Glomerular visceral epithelial cell (primary cell): ENCODE data around the gene ANKRD62.

Source experiments
- DNase-seq: peaks from one replicate; pipeline ENCODE4 v3.0.0-alpha.2; 2016; ENCODE audit errors: extremely low spot score

ANKRD62 gene

DNA sequence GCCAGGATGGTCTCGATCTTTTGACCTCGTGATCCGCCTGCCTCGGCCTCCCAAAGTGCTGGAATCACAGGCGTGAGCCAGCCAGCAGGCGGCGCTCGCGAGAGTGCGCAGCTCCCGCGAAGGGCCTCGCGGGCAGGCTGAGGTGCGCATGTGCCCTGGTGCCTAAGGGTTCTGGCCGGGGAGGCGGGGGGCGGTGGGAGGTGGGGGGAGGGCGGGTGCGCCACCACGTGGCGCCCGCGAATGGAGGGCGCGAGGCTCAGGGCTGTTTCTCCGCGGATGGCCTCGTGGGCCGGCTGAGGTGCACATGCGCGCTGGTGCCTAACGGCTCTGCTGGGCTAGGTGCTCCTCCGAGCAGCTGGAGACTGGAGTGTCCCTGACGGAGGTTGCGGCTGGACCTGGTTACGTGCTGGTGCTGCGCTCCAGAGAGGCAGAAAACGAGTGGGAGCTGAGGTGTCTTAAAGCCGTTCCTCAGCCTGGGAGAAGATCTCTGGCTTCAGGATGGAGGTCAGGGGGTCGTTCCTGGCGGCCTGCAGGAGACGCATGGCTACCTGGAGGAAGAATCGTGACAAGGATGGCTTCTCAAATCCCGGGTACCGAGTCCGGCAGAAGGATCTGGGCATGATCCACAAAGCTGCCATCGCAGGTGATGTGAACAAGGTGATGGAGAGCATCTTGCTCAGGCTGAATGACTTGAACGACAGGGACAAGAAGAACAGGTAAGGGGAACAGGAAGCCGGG is at the start of gene ANKRD62:
Gene ANKRD62 (plus strand): TSS at position 324 of the 738 bp plus-strand sequence. CDS start 175 bp downstream, at position 499.
- DNase-seq: no peak

DNA sequence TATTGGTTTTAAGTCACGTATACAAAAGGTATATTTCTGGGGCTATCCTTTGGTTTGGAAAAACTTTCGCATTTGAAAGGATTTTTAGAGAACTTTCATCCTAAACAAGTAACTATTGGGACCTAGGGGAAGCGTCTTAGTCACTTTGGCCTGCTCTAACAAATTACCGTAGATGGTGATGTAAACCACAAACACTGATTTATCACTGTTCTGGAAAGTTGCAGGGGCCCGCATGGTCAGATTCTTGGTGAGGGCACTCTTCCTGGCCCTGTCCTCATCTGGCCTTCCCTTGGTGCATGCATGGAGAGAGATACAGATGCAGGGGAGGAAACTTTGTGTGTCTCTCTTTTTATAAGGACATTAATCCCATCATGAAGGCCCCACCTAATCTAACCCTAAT is 49.1 kb upstream of the ANKRD62 start:
- DNase-seq: peak; percentile 23

DNA sequence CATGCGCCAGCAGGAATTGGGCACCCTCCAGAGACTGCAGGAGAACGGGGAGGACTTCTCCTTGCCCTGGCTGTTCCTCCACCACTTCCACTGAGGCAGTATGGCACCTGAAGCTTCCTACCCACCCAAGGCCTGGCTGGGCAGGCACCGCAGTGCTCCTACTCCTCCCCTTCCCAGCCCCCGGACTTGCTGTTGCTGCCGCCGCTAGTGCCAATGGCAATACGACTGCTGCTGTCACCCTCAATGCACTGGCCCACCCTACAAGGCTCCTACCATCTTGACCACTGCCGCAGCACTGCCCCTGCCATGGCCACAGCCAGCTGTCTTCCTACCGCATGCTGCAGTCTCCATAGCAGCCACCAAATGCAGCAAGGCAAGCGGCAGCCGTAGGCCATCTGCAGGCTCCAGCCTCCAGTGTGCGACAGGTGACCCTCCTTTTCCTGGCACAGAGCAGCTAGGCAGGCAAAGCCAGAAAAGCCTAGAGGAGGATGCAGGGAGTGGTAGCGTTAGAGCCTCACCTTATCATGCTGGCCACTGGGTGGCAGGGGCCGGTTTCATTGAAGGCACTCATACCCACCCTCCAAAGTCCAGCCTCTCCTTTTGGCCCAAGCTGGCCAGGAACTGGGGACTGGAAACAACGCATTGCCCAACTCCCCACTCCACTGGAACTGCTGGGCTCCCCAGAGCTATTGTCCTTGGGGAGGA is 47.4 kb upstream of the ANKRD62 start:
- DNase-seq: no peak

DNA sequence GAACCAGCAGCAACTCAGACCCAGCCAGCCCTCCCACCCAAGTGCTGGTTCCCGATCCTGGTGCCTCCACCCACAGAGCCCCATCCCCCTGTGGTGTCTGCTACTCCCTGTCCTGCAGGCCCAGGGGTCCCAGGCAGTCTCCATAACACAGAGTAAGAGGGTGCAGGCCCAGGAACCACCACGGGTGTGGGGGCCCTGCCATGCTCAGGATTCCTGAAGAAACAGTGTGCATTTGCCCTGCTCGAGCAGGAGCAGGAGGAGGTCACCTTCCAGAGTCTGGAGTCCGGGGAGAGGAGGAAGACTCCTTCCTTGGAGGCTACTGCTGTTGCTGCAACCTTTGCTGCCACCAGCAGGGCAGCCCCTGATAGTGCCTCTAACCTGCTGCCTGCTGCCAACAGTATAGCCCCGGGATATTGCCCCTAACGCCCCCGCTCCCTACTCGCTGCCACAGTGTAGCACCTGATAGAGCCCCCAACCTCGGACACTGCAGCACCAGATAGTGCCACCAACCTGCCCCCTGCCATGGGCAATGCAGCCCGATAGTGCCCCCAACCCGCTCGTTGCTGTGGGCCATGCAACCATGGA is 46.8 kb upstream of the ANKRD62 start:
- DNase-seq: no peak

DNA sequence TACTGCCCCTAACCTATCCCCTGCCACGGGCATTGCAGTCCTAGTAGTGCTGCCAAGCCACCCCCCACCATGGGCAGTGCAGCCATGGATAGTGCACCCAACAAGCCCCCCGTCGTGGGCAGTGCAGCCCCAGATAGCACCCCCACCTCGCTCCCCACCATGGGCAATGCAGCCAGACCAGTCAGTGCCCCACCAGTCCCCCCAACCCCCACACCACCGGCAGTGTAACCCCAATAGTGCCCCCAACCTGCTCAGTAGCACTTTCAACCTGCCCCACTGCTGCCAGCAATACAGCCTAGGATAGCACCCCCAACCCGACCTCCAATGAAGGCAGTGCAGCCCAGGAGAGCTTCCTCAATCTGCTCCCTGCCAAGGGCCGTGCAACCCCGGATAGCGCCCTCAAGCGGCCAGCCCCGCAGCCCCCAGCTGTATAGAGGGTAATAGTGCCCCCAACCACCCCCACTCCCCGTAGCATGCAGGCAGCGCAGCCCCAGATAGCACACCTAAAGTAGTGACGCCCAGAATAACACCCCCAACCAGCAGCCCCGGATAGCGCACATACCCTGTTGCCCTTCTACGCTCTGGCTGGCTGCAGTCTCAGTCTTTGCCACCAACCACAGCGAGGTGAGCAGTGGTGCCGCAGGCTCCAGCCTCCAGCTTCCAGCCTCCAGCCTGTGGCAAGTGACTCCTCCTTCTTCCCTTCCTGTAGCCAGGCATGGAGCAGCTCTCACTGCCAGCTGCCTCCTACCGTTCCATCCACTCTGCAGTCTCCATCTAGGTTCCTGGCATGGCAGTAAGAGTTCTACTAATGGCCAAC is 45.4 kb upstream of the ANKRD62 start:
- DNase-seq: no peak

DNA sequence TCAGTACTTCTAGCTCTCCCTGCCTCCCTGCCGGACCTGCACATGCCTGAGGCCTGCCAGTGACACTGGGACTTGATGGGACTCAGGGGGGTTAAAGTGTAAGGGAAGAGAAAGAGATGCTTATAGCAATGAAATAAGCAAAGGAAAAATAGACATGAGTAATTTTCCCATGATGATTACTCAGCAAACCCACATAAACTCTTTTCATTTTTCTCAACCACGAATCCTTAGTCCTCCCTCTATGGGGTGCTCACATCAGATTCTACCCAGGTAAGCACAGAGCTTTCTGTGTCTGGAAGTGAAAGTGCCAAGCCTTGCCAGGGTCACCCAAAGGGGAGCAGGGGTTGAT is 44.8 kb upstream of the ANKRD62 start:
- DNase-seq: peak; percentile 54

DNA sequence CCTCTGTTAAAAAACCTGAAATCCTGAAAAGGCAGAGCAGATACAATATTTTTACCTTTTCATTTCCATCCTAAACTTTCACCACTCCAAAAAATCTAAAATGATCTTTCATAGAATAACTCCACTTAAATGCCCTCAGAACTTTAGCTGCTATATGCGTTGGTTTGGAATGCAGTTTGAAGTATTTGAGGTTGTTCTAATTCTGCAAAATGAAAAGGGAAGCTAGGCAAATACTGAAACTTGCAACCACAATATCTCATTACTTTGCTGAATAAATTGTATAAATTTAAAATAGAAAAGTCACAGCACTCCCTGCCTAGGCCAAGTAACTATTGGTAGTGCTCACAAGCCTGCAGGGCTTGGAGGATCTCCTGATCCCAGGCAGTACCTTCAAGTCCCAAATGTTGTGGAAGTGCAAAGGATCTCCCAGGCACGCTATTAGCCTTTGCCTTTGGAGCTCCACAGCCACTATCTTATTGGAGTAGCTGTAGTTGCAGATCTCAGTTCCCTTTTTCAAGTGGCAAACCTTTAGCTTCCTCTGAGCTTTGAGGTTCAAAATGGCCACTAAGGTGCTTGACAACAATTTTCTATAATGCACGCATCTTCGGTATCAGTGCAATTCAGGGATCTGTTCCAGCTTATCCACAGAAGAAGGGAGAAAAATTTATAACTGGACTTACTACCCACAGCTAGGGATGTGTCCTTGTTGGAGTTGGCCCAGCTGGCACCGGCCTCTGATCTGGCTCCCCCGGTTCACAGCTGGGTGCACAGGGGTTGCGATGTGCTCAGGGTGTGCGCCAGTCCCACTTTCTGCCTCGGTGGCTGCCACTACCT is 43.4 kb upstream of the ANKRD62 start:
- DNase-seq: no peak

DNA sequence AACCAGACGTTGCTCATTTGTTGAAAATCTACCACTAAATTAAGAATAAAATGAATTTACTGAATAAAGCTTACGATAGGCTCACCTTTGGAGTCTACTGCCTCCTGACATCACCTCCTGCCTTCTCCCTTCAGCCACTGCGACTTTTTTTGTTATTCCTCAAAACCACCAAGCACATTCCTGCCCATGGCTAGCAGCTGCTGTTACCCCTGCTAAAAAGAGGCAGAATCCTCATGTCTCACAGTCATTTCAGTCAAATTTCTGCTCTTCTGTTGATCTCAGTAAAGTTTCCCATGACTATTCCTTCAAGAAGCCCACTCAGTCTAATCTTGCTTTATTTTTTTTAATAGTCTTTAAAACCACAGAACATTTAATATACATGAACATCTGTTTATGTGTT is 40.8 kb upstream of the ANKRD62 start:
- DNase-seq: no peak

DNA sequence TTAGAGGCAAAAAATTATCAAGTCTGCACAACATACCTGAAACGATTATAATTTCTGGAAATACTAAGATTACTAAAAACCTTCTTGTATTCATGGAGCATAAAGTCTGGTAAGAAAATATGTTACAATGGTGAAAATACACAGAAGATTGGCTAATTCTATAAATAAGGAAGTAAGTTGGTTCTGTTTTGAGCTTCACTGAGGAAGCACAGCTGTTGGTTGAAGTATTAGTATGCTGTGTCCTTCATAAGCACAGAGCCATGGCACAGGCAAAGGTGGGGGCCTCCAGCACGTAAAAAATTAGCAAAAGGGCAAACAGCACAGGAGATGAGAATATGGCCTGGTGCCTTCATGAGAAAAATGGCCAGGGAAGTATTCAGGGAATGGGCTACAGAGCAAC is 40.4 kb upstream of the ANKRD62 start:
- DNase-seq: no peak

DNA sequence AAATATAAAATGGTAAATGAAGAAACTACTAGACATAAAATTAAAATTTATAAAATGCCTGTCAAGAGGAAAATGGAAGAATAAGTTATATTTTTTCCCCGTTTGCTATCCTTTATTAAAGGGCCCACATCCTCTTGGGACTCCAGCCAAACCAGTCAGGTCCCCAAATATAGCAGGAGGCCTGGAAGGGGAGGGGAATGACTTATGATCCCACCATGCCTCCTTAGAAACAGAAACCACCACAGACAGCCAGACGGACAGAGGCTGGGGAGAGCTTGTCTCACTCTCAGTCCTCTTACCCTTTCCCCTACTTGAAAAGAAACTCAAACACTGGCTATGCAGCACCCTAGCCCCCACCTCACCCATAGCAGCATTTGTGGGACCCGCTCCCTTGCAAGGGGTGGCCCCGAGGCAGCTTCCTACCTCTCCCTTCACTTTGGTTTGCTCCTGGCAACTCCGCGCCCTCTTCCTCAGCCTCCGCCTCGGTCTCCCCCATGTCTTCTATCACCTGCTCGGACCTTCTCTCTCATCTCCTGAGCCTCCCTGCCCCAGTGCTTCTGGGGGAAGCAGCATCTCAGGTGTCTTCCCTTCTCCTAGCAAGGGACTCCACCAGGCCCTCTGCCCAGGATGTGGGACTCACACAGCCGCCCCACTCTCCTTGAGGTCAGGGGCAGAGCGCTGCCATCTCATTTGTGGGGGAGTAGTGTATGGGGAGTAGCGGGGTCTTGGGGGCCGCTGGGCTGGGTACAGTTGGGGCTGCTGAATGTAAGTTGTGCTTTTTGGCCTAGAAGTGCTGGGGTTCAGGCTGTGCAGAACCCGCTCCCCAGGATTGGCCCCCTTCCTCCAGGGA is 37.4 kb upstream of the ANKRD62 start:
- DNase-seq: no peak

DNA sequence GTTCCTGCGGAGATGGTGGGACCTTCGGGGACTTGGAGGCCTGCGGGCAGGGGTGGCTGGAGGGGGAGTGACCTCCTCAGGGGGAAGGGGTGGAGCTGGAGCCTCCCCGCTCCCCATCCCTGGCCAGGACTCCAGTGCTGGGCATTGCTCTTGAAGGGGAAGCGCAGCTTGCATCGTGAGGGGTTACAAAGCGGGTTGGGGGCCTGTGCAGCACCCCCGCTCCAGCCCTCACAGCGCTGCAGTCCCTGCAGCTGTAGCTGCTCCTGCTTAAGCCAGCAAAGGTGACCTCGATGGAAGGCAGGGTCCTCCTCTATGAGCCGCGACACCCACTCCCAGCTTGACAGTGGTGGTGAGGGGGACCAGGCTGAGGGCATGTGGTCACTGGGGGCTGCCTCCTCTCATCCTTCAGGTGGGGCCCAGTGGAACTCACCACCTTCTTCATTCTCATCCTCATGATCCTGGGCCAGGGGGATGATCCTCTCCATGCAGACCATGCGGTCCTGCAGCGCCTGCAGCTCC is 36.7 kb upstream of the ANKRD62 start:
- DNase-seq: no peak

DNA sequence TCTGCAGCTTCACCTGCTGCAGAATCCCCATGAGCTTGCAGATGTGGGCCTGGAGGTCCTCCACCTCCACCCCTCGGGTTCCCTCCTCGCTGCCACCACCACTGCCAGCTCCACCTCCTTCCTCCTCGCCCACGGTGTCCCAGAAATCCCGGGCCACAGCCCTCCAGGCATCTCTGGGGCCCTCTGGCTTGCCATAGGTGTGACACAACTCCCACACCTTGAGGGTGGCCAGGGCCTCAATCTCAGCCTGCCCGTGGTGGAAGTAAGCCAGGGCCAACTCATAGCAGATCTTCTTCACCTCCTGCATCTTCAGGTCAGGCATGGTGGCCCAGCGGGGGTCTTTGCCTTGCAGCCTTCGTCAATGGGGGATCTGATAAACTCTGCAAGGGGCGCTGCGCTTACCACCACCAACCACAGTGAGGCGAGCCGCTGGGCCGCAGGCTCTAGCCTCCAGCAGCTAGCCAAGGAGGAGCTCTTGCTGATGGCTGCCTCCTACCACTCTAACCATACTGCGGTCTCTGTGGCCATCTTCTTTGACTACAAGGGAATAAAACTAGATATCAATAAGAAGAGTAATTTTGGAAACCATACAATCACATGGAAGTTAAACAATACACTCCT is 36.1 kb upstream of the ANKRD62 start:
- DNase-seq: no peak

DNA sequence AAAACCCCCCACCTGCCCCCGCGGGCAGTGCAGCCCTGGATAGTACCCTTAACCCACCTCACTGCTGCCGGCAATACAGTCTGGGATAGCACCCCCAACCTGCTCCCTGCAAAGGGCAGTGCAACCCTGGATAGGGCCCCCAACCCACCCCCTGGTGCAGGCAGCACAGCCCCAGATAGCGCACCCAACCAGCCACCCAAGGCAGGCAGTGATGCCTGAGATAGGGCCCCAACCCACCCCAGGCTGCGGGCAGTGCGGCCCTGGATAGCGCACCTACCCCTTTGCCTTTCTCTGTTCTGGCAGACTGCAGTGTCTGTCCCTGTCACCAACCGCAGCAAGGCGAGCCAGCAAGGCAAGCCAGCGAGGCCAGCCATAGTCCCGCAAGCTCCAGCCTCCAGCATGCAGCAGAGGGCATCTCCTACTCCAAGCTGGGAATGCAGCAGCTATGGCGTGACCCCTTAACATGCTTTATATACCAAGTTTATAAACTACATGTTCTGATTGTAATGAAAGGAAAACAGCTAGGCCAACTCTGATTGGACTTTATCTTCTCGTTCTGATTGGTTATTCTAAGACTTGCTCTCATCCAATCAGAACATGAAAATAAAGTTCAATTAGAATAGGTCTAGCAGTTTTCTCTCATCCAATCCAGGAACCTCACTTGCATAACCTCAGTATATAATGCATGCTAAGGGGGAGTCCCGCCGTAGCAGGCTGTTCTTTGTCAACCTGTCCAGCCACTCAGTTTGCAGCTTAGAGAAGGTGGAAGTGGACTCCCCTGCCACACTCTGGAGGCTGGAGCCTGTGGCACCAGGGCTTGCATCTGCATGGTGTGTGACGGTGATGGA is 34.1 kb upstream of the ANKRD62 start:
- DNase-seq: no peak

DNA sequence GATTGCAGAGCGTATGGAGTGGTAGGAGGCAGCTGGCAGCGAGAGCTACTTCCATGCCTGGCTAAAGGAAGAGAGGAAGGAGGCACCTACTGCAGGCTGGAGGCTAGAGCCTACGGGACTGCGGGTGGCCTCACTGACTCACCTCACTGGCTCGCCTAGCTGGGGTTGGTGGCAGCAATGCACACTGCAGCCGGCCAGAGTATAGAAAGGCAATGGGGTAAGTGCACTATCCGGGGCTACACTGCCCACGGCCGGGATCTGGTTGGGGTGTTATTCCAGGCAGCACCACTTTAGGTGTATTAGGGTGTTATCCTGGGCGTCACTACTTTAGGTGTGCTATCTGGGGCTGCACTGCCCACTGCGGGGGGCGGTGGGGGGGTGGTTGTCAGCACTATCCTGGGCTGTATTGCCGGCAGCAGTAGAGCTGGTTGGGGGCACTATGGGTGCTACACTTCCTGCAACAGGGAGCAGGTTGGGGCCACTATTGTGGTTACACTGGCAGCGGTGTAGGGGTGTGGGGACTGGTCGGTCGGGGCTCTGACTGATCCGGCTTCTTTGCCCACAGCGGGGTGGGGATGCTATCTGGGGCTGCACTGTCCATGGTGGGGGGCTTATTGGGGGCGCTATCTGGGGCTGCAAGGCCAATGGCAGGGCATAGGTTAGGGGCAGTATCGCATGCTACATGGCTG is 33.3 kb upstream of the ANKRD62 start:
- DNase-seq: peak; percentile 29

DNA sequence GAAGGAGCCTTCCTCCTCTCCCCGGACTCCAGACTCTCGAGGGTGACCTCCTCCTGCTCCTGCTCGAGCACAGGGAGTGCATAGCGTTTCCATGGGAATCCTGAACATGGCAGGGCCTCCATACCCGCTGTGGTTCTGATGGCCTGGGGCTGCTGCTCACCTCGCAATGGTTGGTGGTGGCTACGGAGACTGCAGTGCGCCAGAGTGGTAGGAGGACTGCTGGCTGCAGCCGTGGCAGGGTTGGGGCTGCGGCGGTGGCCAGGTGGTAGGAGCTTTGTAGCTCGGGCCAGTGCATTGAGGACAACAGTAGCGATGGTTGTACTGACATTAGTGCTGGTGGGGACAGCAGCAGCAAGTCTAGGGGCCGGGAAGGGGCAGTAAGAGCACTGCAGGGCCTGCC is 32.0 kb upstream of the ANKRD62 start:
- DNase-seq: no peak

DNA sequence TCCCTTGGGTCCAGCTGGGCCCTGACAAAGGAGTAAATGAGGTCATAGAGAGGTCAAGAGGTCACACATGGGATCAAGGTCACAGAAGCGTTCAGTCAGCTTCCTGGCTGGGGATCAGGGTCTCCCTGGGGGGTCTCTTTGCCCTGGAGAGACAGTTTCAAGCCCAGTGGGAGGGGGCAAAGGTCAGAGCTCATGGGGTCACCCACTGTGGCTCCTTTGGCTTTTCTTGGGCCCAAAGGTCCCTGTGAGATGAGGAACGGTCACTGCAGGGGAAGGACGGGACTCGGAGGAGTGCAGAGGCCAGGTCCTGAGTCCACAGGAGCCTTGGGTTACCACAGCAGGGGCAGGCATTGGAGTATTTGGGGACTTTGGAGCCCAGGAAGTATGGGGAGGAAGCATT is 30.7 kb upstream of the ANKRD62 start:
- no peak for DNase-seq

DNA sequence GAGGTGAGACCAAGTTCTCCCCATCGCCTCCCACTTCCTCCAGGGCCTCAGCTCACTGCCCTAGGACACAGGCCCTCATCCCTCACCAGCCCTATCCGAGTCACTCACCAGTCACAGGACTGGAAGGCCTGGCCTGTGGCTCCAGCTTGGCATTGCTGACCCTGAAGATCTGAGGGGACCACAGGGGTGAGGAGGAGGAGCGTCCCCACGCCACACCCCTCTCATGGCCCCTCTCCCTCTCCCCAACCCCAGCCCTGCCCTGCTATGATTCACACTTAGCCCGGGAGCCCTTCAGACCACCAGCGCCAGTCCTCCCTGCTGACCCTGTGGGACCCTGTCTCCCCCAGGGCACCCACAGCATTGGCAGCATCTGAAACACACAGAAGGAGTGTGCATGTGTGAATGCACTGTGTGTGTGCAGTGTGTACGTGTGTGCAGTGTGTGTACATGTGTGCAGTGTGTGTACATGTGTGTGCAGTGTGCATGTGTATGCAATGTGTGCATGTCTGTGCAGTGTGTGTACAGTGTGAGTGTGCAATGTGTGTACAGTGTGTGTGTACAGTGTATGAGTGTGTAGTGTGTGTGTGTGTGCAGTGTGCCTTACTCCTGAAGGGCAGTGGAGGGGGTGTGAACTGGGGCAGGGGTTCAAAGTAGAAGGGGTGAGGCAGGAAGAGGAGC is 29.4 kb upstream of the ANKRD62 start:
- DNase-seq: no peak

DNA sequence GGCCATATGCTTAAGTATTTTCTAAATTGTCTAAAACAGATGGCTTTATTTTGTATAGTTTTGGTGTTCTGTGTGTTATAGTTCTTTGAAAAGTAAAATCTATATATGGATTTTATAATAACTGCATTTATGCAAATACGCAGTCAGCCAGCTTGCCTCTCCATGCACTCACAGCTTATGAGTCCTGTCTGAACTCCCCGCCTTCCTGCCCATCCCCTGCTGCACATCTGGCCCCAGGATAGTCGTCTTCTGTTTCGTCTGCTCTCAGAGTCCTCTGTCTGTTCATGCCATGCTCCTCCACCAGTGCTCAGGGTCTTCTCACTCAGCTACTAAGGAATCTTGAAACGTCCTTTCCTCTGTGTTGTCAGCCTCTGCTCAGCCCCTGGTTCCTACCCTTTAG is 28.2 kb upstream of the ANKRD62 start:
- no peak for DNase-seq
